MM.1S (cell line): ENCODE measurements around the gene AGTRAP.
A peak's percentile ranks its signal among the peaks of the same experiment; 100 is the strongest.

Experiments
- DNase-seq: peaks from one replicate; pipeline ENCODE4 v3.0.0-alpha.2; 2015
- H2AFZ ChIP-seq: fragments of 300-600 bp; sonication (generic); 2 replicates; pipeline ENCODE4 v1.6.0; 2016; ENCODE audit warnings: antibody characterized with exemption, low read length
- H3F3A ChIP-seq: fragments of 300-600 bp; sonication (generic); 2 replicates; pipeline ENCODE4 v1.6.1; 2016; ENCODE audit warnings: mild to moderate bottlenecking, antibody characterized with exemption, low read length, moderate library complexity, mixed read lengths; ENCODE audit not compliant: insufficient read depth
- H3K27ac ChIP-seq: fragments of 300-600 bp; sonication (generic); 2 replicates; pipeline ENCODE4 v1.5.1; 2016; ENCODE audit warnings: mild to moderate bottlenecking, low read length
- H3K27me3 ChIP-seq: fragments of 300-600 bp; sonication (generic); replicated peaks from 2 replicates; pipeline ENCODE4 v1.6.0; 2016; ENCODE audit warnings: low read length; ENCODE audit not compliant: insufficient read depth
- H3K36me3 ChIP-seq: fragments of 300-600 bp; sonication (generic); replicated peaks from 2 replicates; pipeline ENCODE4 v1.6.1; 2016; ENCODE audit warnings: mild to moderate bottlenecking, low read length, mixed read lengths; ENCODE audit not compliant: insufficient read depth
- H3K4me1 ChIP-seq: fragments of 300-600 bp; sonication (generic); 2 replicates; pipeline ENCODE4 v1.6.1; 2016; ENCODE audit warnings: low read length, mixed read lengths
- H3K4me2 ChIP-seq: fragments of 300-600 bp; sonication (generic); 2 replicates; pipeline ENCODE4 v1.6.0; 2016; ENCODE audit warnings: low read depth, low read length
- H3K4me3 ChIP-seq: fragments of 300-600 bp; sonication (generic); 2 replicates; pipeline ENCODE4 v1.5.1; 2016; ENCODE audit warnings: low read length, mixed read lengths
- H3K79me2 ChIP-seq: fragments of 300-600 bp; sonication (generic); 2 replicates; pipeline ENCODE4 v1.6.1; 2016; ENCODE audit warnings: mixed run types, low read length, mixed read lengths
- H3K9ac ChIP-seq: fragments of 300-600 bp; sonication (generic); 2 replicates; pipeline ENCODE4 v1.6.1; 2016; ENCODE audit warnings: low read length, mixed read lengths
- H3K9me2 ChIP-seq: fragments of 300-600 bp; sonication (generic); replicated peaks from 2 replicates; pipeline ENCODE4 v1.6.1; 2016; ENCODE audit warnings: mild to moderate bottlenecking, low read length, mixed read lengths; ENCODE audit not compliant: insufficient read depth
- H3K9me3 ChIP-seq: fragments of 300-600 bp; sonication (generic); replicated peaks from 2 replicates; pipeline ENCODE4 v1.6.1; 2016; ENCODE audit warnings: mild to moderate bottlenecking, low read length, mixed read lengths; ENCODE audit not compliant: insufficient read depth
- H4K20me1 ChIP-seq: fragments of 300-600 bp; sonication (generic); 2 replicates; pipeline ENCODE4 v1.6.1; 2016; ENCODE audit warnings: mild to moderate bottlenecking, low read length, moderate library complexity, mixed read lengths; ENCODE audit not compliant: insufficient read depth
- CTCF ChIP-seq: fragments of 300-600 bp; sonication (generic); IDR thresholded peaks from 2 replicates; pipeline ENCODE4 v1.5.1; 2016; ENCODE audit warnings: antibody characterized with exemption, low read length, mixed read lengths
- EZH2 ChIP-seq: fragments of 300-600 bp; sonication (generic); optimal IDR thresholded peaks from 2 replicates; pipeline ENCODE3; 2017; ENCODE audit warnings: low read depth, mild to moderate bottlenecking, antibody characterized with exemption, low read length, mixed read lengths
- EZH2phosphoT487 ChIP-seq: fragments of 300-600 bp; sonication (generic); IDR thresholded peaks from 2 replicates; pipeline ENCODE4 v1.6.1; 2018; ENCODE audit warnings: antibody characterized with exemption, low read length

The AGTRAP gene

GRCh38 chr1:11729155-11729497 lies 6.8 kb upstream of the AGTRAP start:
- Histone ChIP-seq H3K9me2 (no peaks in the 10 kb centered on the region), H3K4me3 (no peak overlapping the region), H3K4me1 (peaks cover 14% of the 10 kb centered on the region), H3K4me2 (no peak overlapping the region), H3K27ac (no peak overlapping the region), H3F3A (no peaks in the 10 kb centered on the region), H4K20me1 (no peaks in the 10 kb centered on the region), H3K9ac (no peak overlapping the region), H3K79me2 (no peaks in the 10 kb centered on the region), H3K27me3 (no peaks in the 10 kb centered on the region), H2AFZ (no peak overlapping the region), H3K9me3 (no peaks in the 10 kb centered on the region), H3K36me3 (no peaks in the 10 kb centered on the region)
- TF ChIP-seq EZH2phosphoT487: no peak
- TF ChIP-seq EZH2: no peak
- TF ChIP-seq CTCF: no peak
- DNase-seq: no peak

- no peak overlapping the region for H2AFZ ChIP-seq
- H3K9me2 ChIP-seq: no peaks in the 10 kb centered on the region
- no peaks in the 10 kb centered on the region for H3K9me3 ChIP-seq
- H3K27ac ChIP-seq: no peak overlapping the region
- H3K27me3 ChIP-seq: no peaks in the 10 kb centered on the region
- H3F3A ChIP-seq: no peaks in the 10 kb centered on the region
- H3K79me2 ChIP-seq: no peaks in the 10 kb centered on the region
- peaks cover 14% of the 10 kb centered on the region for H3K4me1 ChIP-seq
- no peaks in the 10 kb centered on the region for H4K20me1 ChIP-seq
- H3K36me3 ChIP-seq: no peaks in the 10 kb centered on the region
- DNase-seq: no peak
- 0 out of 2 replicates have a peak overlapping the region, but pooled peaks have one; percentile 37 for H3K4me3 ChIP-seq
- H3K4me2 ChIP-seq: peak overlapping the region; percentile 60
- H3K9ac ChIP-seq: no peak overlapping the region
- no peak for TF ChIP-seq CTCF
- no peak for TF ChIP-seq EZH2phosphoT487
- TF ChIP-seq EZH2: no peak
Measured at GRCh38 chr1:11729498-11730428, 6.2 kb upstream of the AGTRAP start.

- Histone ChIP-seq H3K36me3 (no peaks in the 10 kb centered on the region), H2AFZ (peak overlapping the region; percentile 65), H3K27ac (peak overlapping the region; percentile 29; the same call in 1 of the 2 replicates), H3K4me2 (peak overlapping the region; percentile 60), H3K79me2 (no peaks in the 10 kb centered on the region), H4K20me1 (no peaks in the 10 kb centered on the region), H3K9ac (peak overlapping the region; percentile 36; the same call in 1 of the 2 replicates), H3K4me3 (peak overlapping the region; percentile 37), H3K4me1 (peaks cover 17% of the 10 kb centered on the region), H3F3A (peaks cover 4% of the 10 kb centered on the region; the same call in 1 of the 2 replicates), H3K9me2 (no peaks in the 10 kb centered on the region), H3K27me3 (no peaks in the 10 kb centered on the region), H3K9me3 (no peaks in the 10 kb centered on the region)
- TF ChIP-seq EZH2phosphoT487 (no peak), CTCF (no peak), EZH2 (no peak)
- DNase-seq: peak; percentile 74
Measured at GRCh38 chr1:11730429-11730891, 5.5 kb upstream of the AGTRAP start.
